GM21528 (cell line): ENCODE results near the gene GDAP1L1.
"Not testable (repeated sequence)": the region's sequence is repeated elsewhere in the genome, so short reads cannot be mapped to it uniquely, and the experiment has no call there.

Experiments
- ATAC-seq: cut with Tn5 transposase; IDR thresholded peaks from one replicate; pipeline ENCODE4 v1.9.1; 2021; ENCODE audit warnings: mild to moderate bottlenecking, moderate library complexity; ENCODE audit not compliant: unreplicated experiment, low FRiP score

Gene GDAP1L1

GRCh38 chr20:44219170-44219730, 27.9 kb upstream of the GDAP1L1 start:
- ATAC-seq = no peak

GRCh38 chr20:44219791-44220190, 27.3 kb upstream of the GDAP1L1 start:
- no peak for ATAC-seq

DNA sequence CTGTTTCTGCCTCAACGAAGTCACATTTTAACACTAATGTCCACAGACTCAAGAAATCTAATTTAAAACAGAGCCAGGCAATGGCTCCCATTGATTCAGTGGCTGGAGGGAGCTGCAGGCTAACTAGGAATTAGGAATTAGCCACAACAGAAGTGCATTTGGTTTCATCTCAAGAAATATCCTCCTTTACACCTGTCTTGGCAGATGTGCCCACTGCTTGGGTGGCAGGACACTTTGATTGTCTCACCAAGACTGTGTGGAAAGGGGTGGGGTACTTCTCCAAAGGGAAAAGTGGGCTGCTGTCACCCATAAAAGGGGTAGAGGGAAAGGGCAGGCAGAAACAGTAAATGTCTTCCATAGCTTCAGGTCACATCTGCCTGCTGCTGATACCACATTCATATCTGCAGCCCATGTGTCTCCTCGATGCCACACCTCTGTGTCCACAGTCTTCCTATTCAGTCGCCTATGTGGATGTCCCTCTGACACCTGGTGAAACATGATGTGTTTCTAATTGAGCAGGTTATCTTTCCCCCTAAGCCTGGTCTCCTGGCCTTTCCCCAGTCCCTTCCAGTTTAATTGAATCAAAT, 25.6 kb upstream of the GDAP1L1 start:
- ATAC-seq = no peak

DNA sequence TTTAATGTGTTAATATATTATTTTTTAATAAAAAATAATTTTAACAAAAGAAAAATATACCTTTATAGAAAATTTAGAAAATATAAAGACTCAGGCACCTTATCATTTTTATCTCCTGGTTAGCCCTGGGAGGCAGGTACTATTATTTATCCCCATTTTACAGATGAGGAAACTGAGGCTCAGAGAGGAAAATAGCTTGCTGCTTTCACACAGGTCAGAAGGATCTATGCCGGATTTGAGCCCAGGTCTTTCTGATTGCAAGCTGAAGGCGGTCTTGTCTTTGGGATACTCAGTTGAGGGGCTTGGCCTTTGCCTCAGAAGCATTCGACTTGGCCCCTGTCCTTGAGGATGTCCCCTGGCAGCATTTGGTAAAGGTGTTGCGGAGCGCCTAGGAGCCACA, 25.1 kb upstream of the GDAP1L1 start:
- ATAC-seq = no peak

GRCh38 chr20:44222633-44223368, 24.3 kb upstream of the GDAP1L1 start:
- ATAC-seq = no peak

GRCh38 chr20:44223721-44224120, 23.4 kb upstream of the GDAP1L1 start:
- no peak for ATAC-seq

DNA sequence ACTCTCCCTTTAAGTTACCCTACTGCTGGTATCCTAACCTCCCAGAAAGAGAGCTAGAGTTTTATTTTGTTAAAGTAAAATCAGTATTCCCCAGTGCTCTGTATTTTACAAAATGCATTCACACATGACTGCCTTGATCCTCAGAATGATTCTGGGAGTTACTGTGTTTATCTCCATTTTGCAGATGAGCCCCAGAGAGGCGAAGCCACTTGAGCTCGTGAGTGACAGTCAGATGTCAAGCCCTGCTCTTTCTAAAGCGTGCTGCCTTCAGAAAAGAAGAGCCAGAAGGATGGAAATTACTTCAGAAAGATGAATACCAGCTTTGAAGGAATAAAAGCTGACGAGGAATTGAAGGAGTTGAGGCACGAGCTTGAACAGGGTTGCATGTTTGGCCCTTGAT, 22.5 kb upstream of the GDAP1L1 start:
- ATAC-seq = no peak

DNA sequence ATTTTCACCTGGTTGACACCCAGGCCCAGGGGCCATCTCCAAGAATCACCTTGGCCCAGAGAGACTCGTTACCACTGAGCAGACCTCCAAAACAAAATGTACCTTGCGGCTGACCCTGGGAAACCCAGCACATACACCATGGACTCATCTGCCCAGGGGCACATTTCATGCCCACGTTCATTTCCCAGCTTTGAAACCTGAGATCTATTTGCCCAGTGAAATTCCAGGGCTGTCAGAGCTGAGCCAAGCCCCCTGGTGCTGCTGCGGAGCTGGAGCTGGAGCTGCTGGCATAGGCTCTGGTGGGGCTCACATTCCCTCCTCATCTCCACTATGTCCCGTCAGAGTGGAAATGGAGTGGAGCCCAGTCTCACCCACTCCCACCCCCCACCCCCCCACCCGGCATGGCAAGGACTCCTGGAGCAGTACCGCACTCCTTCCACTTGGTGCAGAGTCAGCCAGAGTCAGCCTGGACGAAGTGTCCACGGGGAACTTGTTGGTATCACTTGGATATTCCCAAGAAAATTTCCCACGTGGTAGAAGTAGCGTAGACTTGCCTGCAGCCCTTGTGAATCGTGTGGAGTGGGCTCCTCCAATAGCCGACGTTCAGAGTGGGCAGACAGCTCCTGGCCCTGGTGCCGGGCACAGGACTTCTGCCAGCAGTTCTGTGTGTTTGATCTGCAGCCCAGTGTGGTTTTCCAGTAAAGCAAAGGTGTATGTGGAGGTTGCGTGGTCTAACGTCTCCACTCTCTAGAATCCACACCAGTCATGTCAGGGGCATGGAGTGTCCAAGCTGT, 18.4 kb upstream of the GDAP1L1 start:
- ATAC-seq = no peak

- no peak for ATAC-seq
These were observed 15.9 kb upstream of the GDAP1L1 start for GRCh38 chr20:44231193-44231592.

DNA sequence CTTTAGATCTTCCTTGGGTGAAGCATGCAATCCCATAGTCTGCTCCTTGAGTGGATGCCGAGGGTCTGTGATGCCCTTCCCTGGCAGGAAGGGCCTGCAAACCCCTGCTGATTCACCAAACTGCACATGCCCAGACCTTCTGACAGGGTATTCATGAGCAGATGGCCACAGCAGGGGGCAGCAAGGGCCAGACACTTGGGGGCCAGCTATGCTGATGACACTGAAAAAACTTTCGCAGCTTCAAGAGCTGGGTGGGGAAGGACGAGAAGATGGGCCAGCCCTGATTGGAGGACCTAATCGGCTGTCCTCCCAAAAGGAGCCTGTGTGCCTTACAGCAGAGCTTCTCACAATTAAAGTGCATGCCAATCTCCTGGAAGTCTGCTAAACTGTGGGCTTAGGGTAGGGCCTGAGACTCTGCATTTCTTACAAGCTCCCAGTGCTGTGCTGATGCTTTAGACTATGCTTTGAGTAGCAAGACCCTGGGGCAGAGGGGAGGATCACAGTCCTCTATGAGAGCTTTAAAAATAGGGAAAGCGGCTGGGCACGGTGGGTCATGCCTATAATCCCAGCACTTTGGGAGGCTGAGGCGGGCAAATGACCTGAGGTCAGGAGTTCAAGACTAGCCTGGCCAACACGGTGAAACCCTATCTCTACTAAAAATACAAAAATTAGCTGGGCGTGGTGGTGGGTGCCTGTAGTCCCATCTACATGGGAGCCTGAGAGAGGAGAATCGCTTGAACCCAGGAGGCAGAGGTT, 15.2 kb upstream of the GDAP1L1 start:
- no peak for ATAC-seq

- ATAC-seq = not testable (repeated sequence)
These were observed 14.6 kb upstream of the GDAP1L1 start for GRCh38 chr20:44232469-44232856.

- no peak for ATAC-seq
These were observed 13.6 kb upstream of the GDAP1L1 start for GRCh38 chr20:44233436-44234016.

- no peak for ATAC-seq
These were observed 12.4 kb upstream of the GDAP1L1 start for GRCh38 chr20:44234566-44235317.

- no peak for ATAC-seq
These were observed 11.4 kb upstream of the GDAP1L1 start for GRCh38 chr20:44235702-44236101.

DNA sequence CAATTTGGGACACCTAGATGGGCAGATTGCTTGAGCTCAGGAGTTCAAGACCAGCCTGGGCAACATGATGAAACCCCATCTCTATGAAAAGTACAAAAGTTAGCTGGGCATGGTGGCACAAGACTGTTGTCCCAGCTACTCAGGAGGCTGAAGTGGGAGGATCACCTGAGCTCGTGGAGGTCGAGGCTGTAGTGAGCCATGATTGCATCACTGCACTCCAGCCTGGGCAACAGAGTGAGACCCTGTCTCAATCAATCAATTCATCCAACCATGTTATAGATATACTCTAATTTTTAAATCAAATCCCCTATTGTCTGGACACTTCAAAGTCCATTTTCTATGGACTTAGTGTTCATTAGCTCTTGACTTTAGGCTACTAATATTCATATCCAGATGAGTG, 10.3 kb upstream of the GDAP1L1 start:
- not testable (repeated sequence) for ATAC-seq

- no peak for ATAC-seq
These were observed 5.3 kb upstream of the GDAP1L1 start for GRCh38 chr20:44241796-44242195.

- ATAC-seq = no peak
These were observed 1.1 kb upstream of the GDAP1L1 start for GRCh38 chr20:44245977-44246376.

- ATAC-seq = no peak
These were observed 690 bp downstream of the GDAP1L1 start for GRCh38 chr20:44247586-44248409.

DNA sequence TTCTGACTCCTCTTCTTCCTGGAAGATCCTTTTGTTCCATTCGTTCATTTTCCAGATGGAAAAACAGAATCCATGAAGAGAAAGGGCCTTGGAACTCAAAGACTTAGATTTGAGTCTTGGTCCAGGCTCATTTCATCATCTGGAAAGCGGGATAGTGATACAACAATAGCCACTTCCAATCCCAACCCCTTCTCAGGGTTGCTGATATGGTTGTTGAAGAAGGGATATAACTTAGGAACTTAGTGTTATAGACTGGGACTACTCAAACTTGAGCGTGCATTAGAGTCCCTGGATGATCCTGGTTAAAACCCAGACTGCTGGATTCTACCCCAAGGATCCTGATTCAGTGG, 1.3 kb downstream of the GDAP1L1 start:
- ATAC-seq = no peak
